NK-92 (cell line): ENCODE data around the gene LEMD1.
"Not testable (repeated sequence)": the region's sequence is repeated elsewhere in the genome, so short reads cannot be mapped to it uniquely, and the experiment has no call there.

ENCODE experiments used
- DNase-seq: peaks from one replicate; lab custom pipeline; 2025; ENCODE audit not compliant: unreplicated experiment; lab: John Stamatoyannopoulos, UW

LEMD1 gene

DNA sequence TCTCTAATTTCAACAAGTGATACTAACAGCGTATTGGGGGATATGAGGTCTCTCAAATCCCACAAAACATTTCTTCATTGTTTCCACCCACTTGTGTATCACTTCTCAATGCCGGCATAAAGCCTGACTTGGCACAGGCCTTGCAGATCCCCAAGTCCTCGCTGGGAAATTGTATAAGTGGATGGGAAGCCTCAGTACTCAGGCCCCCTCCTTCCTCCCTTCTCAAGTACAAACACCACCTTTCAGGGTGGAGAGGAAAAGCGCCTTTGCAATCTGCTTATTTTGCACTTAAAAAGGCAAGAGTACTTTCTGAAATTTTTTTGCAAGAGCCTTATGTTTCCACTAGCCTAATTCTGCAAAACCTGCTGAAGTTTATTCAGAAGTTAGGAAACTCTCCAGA is 39.3 kb downstream of the LEMD1 start:
- no peak for DNase-seq

DNA sequence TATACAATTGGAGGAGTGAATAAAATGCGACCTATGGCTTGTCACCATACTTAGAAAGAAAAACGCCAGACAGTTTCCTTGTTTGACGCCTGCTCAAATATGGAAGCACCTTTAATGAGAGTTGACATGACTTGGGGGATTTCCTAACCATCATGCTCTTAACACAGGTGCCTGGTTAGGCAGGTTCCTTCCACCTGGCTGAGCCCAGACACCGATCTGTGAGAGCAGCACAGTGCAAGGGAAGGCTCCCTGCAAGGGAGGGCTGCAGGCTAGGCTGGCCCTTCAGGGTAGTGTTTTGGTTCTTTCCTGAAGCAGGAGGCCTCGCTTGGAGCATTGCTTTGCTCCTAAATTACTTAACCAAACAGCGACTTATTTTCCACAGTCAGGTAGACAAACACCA is 40.6 kb downstream of the LEMD1 start:
- DNase-seq = no peak

DNA sequence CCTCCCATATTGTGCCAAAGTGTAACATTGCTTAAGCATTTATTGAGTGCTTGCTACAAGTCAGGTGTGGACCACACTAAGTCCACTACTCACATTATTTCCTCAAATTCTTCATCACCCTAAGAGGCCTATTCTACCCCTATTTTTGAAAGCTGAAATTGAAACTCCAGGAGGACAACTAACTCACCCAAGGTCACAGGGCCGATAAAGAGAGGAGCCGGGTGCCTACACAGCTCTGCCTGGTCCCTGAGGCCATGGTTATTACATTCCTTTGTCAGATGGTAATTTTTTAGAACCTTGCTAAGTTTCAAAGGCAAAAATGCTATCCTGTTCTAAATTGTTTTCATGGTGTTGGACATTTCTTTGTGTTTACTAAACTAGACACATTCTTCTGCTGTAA is 41.0 kb downstream of the LEMD1 start:
- DNase-seq = no peak

DNA sequence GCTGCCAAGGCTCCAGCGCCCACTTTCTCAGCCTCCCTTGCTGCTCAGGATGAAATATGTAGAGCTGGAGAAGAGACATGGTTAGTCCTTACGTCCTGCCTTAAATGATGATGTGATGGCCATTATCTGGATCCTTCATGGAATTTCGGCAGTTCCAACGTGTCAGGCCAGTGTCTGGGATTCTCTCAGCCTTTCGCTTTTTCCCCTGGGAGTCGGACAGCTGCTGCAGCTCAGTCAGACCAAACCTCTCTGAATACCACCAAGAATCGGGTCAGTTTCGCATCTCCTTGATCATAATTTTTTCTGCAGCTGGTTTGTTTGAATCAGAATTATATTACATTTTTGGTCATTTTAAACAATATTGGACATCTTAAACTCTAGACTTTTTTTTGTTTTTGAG is 42.8 kb downstream of the LEMD1 start:
- DNase-seq = no peak

DNA sequence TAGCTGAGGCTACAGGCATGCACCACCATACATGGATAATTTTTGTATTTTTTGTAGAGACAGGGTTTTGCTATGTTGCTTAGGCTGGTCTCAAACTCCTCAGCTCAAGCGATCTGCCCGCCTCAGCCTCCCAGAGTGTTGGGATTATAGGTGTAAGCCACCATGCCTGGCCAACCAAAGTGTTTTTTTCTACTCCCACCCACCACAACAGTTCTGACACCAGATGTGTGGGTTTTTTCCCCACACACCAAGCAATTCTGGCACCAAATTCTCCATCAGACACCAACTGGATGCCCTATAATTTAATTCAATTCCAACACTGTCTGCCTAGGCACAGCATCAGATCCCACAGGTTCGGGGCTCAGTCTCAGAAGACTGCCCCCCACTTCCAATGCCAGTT is 44.5 kb downstream of the LEMD1 start:
- DNase-seq = no peak

DNA sequence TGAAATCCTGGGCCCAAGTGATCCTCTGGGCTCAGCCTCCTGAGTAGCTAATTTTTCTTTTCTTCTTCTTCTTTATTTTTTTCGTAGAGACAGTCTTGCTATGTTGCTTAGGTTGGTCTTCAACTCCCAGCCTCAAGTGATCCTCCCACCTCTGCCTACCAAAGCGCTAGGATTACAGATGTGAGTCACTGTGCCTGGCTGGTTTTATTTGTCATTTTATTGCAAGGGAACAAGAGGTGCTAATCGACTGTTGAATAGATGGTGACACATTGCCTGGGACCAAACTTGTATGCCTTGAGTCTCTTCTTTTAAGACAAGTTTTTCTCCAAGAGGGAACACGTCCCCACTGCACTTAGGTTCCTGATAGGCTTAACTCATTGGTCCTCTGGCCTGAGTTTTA is 45.1 kb downstream of the LEMD1 start:
- no peak for DNase-seq

DNA sequence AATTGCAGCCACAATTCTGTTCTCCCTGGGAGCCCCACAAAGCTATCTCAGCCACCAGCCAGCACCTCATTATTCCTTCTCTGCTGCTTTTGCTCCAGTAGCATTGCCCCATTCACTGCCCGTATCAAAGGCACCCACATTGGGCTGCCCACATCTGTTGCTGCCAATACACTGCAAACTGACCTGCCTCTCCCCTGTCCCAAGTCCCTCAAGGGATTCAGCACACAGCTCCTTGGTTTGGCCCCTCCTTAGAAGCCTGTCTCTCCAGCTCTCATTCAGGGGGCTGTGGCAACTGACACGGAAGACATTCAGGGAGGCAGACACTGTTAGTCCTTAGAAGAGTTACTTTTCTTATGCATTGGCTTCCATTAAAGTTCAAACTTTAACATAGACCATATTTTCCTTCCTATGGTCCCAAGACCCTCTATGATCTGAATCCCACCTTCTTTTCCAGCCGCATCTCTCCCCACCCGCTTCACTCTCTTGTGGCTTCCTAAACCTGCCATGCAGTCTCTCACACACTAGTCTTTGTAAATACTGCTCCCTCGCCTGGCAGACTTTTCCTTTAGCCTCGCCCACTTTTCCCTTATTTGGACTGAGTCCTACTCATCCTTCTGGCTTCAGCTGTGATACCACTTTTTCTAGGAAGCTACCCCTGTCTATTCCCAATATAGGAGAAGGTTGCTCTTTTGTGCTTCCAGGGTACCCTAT is 45.9 kb downstream of the LEMD1 start:
- DNase-seq = no peak

DNA sequence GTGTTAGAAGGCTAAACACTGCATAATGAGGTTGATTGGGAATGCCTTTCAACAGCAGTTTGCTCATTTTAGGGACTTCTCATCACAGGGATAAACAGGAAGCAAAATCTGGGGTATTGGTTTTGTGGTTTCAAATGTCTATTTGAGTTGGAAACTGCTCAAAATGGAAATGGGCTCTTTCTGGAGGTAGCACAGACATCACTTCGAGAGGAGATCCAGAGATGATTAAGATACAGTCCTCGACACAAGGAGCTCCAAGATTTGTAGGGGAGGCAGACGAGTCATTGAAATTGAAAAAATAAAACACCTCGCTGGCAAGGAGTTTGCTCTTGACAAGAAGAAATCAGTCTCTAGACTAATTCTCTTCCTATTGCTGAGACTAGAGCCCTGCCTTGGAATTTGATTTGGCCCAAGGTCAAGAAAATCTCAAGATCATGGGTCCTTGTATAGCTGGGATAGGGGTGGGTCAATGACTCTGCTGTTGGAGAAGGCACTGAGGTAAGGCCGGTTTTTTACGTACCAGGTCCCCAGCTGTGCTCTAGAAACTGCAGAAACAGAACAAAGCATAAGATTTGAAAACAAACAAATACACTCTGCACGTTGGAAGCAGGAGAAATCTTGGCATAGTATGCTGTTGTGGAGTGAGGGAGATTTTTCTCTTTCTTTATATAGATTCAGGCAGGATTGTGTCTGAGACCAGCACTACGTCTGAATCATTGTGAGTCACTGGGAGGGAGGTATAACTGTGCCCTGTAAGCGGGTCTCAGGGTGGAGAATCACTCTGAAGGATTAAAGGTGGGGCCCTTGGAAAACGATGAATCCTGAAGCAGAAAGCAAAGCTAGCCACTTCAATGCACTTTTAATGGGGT is 47.4 kb downstream of the LEMD1 start:
- DNase-seq = no peak

DNA sequence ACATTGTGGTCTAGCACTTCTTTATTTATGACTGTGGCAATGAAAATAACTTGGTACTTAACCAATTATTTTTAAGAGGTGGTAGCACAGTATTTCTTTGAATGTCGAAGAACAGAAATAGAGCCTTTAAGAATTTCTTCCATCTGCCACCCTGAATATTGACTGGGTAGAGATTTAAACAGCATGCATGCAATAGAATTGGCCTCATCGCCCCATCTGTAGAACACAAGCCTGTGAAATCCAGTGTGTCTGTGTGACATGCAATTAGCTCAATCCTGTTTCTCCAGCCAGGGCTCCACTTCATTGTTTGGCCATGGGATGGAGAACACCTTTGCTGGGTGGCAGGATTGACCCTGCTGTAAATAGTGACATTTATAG is 48.1 kb downstream of the LEMD1 start:
- DNase-seq = no peak

DNA sequence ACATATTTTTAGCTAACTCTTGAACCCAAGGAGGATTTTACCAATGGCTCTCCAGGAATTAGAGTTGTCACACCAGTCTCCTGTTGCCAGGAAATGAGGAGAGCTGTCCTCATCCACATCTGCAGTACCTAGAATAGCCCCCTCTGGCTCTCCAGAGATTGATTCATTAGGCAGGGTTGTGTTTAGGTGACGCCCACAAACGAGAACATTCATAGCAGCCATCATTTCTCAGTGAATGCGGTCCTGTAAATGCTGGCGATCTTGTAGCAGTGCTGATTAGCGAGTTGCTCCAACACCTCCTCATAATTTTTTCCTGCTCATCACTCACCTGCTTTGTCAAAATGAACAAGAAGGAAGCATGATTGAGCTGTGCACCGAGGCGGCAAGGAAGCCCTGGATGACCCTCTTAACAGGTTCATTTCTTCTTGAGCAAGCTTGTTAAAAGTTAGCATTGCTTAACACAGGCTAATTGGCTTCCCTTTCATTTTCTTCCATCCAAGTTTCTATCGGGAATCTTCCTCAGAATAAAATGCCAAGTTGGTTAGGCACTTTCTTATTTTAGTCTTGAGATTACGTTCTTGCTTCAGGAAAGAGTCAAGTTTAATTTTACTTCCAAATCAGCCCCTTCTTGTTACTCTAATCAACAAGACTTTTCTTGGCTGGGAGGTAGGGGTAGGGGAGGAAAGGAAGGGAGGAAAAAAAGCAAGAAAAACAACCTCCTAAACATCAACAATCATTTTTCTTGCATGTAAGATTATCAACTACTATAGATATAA is 48.6 kb downstream of the LEMD1 start:
- DNase-seq = no peak

DNA sequence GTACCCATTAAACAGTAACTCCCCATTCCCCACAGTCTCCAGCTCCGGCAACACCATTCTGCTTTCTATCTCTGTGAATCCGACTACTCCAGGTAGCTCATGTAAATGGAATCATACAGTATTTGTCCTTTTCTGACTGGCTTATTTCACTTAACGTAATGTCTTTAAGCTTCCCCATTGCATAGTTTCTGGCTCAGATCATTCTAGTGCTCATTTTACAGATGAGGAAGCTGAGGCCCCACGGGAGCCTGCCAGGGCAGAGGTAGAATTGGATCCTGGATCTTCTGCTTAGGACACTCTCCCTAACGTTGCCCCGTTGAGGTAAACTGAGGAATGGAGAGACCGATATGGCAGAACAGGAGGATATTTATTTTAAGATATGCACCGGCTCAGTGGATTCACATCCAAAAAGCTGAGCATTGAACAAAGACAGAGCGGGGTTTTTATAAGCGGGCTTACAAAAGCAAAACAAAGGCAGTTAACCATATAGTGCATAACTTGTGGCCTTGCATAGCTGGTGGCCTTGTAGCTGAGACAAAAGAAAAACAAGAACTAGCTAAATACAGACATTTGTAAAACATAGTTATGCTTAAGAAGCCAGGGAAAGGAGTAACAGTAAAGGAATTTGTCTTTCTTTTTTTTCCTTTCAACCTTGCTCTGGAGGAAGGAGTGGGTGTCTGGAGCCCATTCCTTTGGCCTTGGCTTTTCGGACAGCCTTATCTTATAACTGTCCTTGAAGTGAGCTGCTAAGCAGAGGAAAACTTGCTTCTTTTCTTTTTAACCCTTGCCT is 49.8 kb downstream of the LEMD1 start:
- no peak for DNase-seq

DNA sequence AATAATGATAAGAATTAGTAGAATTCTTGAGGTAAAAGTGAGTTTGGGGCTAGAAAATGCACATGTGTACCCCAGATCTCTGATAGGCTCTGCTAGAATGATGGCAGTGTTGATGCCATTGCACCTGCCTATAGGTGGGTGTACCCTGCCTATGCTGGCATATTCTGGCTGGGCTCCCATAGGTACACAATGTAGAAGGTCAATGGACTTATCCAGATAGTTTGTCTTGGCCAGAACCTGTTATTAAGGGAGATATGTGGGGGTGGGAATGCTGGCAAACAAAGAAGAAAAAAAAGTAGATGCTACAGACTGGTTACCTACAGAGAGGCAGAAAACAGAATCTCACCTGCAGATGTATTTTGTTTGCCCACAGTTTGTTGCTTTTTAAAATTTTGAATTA is 51.1 kb downstream of the LEMD1 start:
- no peak for DNase-seq

DNA sequence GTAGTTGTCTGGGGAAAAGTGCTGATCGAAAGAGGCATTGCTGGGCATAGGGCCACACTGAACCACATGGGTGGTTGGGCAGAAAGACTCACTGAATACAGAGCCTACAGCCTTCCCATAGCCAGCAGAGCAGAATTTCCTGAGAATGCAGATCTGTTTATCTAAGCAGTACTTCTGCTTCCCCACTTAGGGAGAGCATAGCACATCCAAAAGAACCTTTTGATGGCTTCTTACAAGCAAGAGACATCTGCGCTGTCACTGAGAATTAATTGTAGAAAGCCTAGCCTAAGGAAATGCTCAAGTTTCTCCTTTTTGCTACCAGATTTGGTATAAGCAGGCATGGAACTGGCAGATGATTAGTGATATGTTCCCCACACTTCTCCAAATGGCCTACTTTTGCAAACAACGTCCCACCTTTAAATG is 52.1 kb downstream of the LEMD1 start:
- DNase-seq = no peak

DNA sequence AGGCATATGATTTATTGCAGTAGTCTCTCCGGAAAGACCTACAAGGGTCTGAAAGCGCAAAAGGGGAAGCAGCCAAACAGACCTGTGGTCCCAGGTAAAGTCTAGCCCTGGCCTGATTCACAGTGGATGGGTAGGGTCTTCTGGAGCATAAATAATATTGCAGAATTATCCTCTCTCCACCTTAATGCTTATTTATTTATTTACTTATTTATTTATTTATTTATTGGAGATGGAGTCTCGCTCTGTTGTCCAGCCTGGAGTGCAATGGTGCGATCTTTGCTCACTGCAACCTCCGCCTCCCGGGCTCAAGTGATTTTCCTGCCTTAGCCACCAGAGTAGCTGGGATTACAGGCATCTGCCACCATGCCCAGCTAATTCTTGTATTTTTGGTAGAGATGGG is 53.4 kb downstream of the LEMD1 start:
- DNase-seq = no peak

DNA sequence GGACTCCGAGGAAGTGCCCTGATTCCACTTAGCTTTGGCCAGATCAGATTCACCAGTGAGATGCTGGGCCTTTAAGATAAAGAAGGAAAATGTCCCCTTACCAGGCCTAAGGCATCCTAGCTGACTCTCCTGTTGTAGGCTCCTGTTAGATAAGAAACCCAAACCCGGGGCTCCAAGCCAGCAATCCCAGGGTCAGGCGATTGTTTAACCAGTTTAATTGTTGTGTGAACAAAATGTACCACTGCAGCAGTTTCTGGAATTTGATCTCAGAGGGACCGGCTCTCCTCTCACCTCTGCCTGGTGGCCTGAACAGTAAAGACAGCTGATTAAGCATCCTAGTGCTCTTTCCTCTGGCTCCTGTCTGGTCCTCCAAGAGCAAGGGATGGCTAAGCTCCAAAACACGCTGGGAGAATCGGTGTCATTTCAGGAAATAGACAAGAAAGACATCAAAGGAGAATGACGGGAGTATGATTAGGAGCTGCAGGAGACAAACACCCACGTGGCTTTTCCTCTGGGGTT is 55.9 kb downstream of the LEMD1 start:
- DNase-seq = no peak

DNA sequence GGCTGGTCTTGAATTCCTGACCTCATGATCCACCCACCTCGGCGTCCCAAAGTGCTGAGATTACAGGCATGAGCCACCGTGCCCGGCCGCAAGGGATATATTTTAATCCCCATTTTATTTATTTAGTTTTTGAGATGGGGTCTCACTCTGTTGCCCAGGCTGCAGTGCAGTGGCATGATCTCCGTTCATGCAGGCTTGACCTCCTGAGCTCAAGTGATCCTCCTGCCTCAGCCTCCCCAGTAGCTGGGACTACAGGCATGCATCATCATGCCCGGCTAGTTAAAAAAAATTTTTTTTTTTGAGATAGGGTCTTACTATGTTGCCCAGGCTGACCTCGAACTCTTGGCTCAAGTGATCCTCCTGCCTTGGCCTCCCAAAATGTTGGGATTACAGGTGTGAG is 56.8 kb downstream of the LEMD1 start:
- not testable (repeated sequence) for DNase-seq

DNA sequence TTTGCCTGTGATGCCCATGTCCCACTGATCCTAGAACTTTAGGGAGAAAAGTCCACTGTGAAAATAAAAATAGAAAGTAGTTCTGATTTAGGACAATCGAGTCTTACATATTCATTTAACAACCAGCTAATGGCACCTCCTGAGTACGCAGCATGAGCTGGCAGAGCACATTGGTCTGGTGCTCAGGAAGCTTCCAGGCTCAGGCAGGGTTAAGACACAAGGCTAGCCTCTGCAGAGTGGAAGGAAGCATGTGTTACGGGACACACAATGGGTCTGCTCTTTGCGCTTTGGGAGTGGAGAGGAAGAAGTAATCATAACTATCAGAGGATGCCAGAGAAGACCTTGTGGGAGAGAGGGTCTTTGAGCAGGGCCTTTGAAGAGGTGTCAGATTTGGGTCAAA is 61.0 kb downstream of the LEMD1 start:
- DNase-seq = no peak

DNA sequence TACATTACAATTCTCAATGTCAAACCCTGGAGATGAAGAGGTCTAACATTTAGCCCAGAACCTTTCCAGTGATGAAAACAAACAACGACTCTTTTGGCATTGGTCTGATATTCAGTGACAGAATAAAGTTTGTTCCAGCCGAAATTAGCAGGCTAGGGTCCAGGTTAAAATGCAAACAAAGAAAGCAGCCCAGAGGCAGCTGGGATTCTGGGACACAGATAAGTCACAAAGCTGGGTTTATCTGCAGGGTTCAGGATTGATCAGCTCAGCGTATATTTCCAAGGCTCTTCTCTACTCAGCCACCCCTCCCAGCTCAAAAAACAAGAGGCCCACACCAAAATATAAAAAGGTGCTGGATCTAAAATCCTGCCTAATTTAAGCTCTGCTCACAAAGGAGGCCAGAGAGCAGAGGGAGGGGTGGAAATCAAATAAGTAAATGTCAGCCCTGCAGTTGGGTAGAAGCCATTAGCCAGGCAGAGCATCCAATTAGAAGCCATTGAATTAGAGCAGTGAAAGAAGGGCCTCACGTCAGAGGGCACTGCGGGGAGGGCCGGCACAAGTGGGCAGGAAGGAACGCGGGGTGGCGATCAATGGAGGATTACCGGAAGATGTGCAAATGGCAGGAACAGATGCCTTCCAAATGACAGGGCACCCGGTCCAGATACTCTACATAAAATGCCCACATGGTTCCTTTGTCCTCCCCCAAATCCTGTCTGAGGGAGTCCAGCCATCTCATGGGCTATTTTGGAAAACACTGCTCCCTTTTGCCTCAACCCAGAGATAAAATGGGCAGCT is 61.9 kb downstream of the LEMD1 start:
- no peak for DNase-seq

DNA sequence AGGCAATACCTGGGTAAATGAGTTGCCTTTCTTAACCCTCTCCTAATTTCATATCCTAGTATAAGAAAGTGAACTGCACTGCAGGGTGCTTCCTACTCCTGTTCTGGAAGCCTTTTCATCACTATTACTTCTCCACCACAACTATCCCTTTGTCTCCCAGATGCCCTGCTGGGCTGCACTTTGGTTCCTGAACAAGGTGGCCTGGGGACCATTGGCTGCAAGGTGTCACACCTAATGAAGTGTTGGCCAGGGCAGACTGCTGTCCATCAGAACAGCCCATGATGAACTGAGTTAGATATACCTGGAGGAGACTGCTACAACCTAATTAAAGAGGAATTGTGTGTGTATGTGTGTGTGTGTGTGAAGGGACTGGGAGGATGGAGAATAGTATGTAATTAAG is 63.3 kb downstream of the LEMD1 start:
- no peak for DNase-seq

DNA sequence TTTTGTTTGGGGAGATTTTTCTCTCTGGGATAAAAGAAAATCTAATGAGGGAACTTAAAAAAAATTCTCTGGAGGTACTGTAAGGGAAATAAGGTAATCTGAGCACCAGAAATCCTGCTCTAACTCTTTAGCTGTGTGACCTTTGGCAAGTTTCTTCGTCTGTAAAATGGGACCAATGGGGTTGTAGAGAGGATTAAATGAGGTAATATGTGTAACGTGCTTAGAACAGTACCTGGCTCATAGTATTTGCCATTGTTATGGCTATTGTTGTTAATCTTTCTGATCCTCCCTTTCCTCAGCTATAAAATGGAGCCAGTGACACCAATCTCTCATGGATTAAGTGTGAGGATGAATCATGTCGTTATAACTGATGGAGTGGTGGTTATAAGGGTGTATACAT is 64.3 kb downstream of the LEMD1 start:
- no peak for DNase-seq
